UCSD-AML1 (cell line): ENCODE data around the gene PTBP3.
"Not testable (repeated sequence)": the region's sequence is repeated elsewhere in the genome, so short reads cannot be mapped to it uniquely, and the experiment has no call there.

ENCODE experiments used
- DNase-seq: peaks from one replicate; lab custom pipeline; 2025; ENCODE audit not compliant: unreplicated experiment; lab: John Stamatoyannopoulos, UW

The PTBP3 gene

GRCh38 chr9:112325127-112325526, 8.3 kb downstream of the PTBP3 start:
- DNase-seq, result no peak

GRCh38 chr9:112323378-112323854, 10.0 kb downstream of the PTBP3 start:
- DNase-seq, result no peak

- no peak for DNase-seq
Measured at GRCh38 chr9:112322701-112323377, 10.6 kb downstream of the PTBP3 start.

- no peak for DNase-seq
Measured at GRCh38 chr9:112316258-112316943, 17.0 kb downstream of the PTBP3 start.

GRCh38 chr9:112315331-112316257, 17.8 kb downstream of the PTBP3 start:
- DNase-seq, result no peak

GRCh38 chr9:112312139-112312538, 21.3 kb downstream of the PTBP3 start:
- no peak for DNase-seq

- no peak for DNase-seq
Measured at GRCh38 chr9:112311497-112311896, 21.9 kb downstream of the PTBP3 start.

GRCh38 chr9:112310826-112311225, 22.6 kb downstream of the PTBP3 start:
- no peak for DNase-seq

GRCh38 chr9:112308588-112308987, 24.8 kb downstream of the PTBP3 start:
- DNase-seq, result no peak

GRCh38 chr9:112301420-112301819, 32.0 kb downstream of the PTBP3 start:
- no peak for DNase-seq

- DNase-seq, result no peak
Measured at GRCh38 chr9:112299514-112299913, 33.9 kb downstream of the PTBP3 start.

- DNase-seq, result no peak
Measured at GRCh38 chr9:112296929-112297328, 36.5 kb downstream of the PTBP3 start.

GRCh38 chr9:112295174-112295573, 38.2 kb downstream of the PTBP3 start:
- DNase-seq, result no peak

GRCh38 chr9:112288029-112288428, 45.4 kb downstream of the PTBP3 start:
- DNase-seq, result no peak

GRCh38 chr9:112286926-112287325, 46.5 kb downstream of the PTBP3 start:
- no peak for DNase-seq

- no peak for DNase-seq
Measured at GRCh38 chr9:112285056-112285455, 48.4 kb downstream of the PTBP3 start.

GRCh38 chr9:112283582-112284253, 49.7 kb downstream of the PTBP3 start:
- DNase-seq, result no peak

- not testable (repeated sequence) for DNase-seq
Measured at GRCh38 chr9:112282841-112283240, 50.6 kb downstream of the PTBP3 start.

- no peak for DNase-seq
Measured at GRCh38 chr9:112280904-112281303, 52.5 kb downstream of the PTBP3 start.

GRCh38 chr9:112279501-112279900, 53.9 kb downstream of the PTBP3 start:
- DNase-seq, result no peak

GRCh38 chr9:112278152-112278551, 55.3 kb downstream of the PTBP3 start:
- no peak for DNase-seq
